T-helper 22 cell (primary cell): Measurements from ENCODE around the gene DGAT2L6.

Source experiments
- DNase-seq: peaks from one replicate; pipeline ENCODE4 v3.0.0-alpha.2; 2020; ENCODE audit warnings: low read depth

DGAT2L6 gene

GRCh38 chrX:70176938-70177533 lies at the start of gene DGAT2L6:
Gene DGAT2L6 (plus strand): TSS chrX:70177483. CDS start chrX:70177583, 100 bp downstream.
- no peak for DNase-seq

GRCh38 chrX:70128071-70128470 lies 49.2 kb upstream of the DGAT2L6 start:
- DNase-seq: no peak

DNA sequence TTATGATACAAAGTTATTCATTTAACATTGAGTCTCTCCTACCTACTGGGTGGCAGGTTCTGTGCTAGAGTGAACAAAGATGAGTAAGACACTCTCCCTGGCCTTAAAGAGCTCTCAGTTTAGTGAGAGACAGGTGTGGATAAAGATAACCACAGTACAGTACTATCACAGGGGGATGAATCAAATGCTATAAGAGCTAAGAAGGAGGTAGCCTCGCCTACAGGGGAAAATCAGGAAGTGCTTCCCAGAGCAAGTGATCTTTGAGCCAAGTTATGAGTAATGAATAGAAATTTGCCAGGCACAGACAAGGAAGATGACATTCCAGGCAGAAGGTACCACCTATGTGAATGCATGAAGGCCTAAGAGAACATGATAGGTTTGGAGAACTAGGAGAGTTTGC lies 47.5 kb upstream of the DGAT2L6 start:
- no peak for DNase-seq

- no peak for DNase-seq
These were observed 45.1 kb upstream of the DGAT2L6 start for GRCh38 chrX:70132224-70132623.

GRCh38 chrX:70132877-70133302 lies 44.4 kb upstream of the DGAT2L6 start:
- DNase-seq: no peak

DNA sequence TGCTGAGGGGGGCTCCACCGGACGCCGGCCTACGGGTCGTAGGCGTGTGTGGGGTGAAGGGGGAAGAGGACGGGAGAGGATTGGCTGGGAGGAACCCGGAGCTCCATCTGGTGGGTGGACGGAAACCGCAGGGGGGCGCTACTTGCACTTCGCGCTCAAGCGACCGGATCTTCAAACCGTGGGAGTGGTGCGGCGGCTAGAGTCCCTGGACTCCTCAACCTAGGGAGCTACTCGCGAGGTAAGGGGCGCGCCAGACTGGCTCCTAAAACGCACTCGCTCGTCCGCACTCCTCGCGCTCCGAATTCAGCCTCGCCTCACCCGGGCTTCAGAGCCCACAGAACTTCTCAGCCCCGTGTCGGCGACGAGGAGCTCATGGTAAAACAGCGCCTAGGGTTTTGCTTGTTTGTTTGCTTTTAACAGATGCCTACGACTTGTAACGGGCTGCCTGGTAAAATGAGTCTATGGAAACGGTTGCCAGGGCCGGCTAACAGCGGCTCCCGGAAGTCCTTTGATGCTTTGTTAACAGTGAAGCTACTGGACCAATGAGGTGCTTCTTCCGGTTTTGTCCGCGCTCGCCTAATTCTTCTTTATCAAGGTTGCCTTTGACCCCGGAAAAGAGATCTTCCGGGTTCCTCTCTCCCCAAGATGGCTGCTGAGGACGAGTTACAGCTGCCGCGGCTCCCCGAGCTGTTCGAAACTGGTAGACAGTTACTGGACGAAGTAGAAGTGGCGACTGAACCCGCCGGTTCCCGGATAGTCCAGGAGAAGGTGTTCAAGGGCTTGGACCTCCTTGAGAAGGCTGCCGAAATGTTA lies 43.8 kb upstream of the DGAT2L6 start, which contains the start of gene IGBP1:
TSS of gene IGBP1 (plus strand) at position 145 of the 813 bp plus-strand sequence. CDS start at position 646, 501 bp downstream.
- DNase-seq: peak; percentile 73

DNA sequence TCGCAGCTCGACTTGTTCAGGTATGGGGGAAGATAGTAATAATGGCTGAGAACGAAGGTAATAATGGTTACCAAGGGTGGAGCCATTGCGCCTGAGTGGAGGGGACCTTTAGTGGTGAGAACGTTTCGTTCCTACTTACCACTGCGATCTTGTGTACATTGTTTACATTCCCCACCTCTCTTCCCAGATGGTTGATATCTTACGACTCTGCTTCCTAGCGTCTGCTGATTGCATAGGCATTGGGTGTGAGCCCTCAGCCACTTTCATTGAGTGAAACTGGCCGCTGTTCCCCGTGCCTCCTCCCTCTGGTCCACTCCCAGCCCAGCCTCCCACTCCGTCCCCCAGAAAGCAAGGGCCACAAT lies 43.2 kb upstream of the DGAT2L6 start:
- DNase-seq: no peak

GRCh38 chrX:70138622-70139021 lies 38.7 kb upstream of the DGAT2L6 start:
- DNase-seq: no peak

- DNase-seq: no peak
These were observed 37.5 kb upstream of the DGAT2L6 start for GRCh38 chrX:70139736-70140135.

- DNase-seq: no peak
These were observed 35.9 kb upstream of the DGAT2L6 start for GRCh38 chrX:70141373-70141772.

GRCh38 chrX:70166601-70167590 lies 10.4 kb upstream of the DGAT2L6 start:
- no peak for DNase-seq

- DNase-seq: no peak
These were observed 8.8 kb upstream of the DGAT2L6 start for GRCh38 chrX:70168238-70169188.

- DNase-seq: no peak
These were observed 8.0 kb upstream of the DGAT2L6 start for GRCh38 chrX:70169281-70169680.

GRCh38 chrX:70171624-70172023 lies 5.7 kb upstream of the DGAT2L6 start:
- DNase-seq: no peak

DNA sequence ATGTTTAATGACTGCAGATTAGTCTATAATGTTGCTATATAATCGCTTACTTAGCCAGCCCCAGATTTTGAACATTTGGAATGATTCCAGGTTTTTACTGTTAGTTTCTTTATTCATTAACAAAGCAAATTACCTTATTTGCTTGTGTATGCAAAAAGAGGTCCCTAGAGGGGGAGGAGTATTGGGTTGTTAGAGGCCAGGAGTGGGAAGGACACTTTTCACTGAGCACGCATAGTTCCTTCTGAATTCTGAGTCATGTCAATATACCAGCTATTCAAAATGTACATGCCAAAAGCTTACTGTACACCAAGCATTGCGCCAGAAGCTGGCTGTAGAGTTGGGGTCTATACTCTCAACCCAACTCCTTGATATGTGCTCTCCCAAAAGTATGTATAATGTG lies 5.1 kb upstream of the DGAT2L6 start:
- DNase-seq: no peak

DNA sequence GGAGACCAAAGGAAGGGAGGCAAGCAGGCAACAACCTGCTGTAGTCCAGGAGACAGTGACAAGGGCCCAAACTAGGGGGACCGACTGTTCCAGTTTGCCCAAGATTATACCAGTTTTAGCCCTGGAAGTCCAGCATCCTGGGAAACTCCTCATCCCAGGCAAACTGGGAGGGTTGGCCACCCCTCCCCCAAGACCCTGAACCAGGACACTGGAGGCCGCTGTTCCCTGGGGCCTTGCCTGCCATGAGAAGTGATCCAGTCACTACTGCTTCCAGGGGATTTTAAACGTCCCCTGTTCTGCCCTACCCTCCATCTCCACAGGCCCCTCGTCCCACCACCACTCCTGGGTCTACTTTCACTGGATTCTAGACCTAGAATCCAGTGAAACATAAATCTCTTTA lies 4.3 kb upstream of the DGAT2L6 start:
- no peak for DNase-seq

DNA sequence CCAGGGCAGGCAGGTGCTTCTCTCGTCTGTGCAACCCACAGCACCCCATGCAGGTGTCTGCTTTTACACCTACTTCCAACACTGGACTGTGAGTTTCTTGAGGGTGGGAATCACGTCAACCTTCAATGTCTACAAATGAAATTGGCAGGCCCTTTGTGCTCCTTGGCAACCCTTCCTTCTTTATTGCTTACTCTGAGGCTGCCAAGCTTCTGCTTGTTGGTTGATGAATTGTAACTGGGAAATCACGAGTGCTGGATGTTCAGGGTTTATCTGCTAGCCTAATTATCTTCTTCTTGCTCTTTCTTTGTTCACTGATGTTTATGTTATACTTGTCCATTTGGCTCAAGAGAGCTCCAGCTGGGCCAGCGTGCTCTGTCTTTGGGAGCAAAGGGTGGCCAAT lies 2.5 kb upstream of the DGAT2L6 start:
- no peak for DNase-seq

GRCh38 chrX:70175338-70175737 lies 1.9 kb upstream of the DGAT2L6 start:
- DNase-seq: no peak

GRCh38 chrX:70183091-70183490 lies 5.8 kb downstream of the DGAT2L6 start:
- no peak for DNase-seq

GRCh38 chrX:70190225-70190624 lies 12.9 kb downstream of the DGAT2L6 start:
- DNase-seq: no peak
